CD4-positive, alpha-beta T cell (primary cell): ENCODE measurements around the gene TPCN2. TPM values are rescaled to one million over a fixed set of nuclear protein-coding genes. Genes with fewer than 3 reads are reported as not detected.

ENCODE experiments used
- ATAC-seq: fragments of 200-7000 bp; cut with Tn5 transposase; one replicate; pipeline ENCODE4 v1.10.0; 2022; ENCODE audit warnings: mild to moderate bottlenecking; ENCODE audit not compliant: poor library complexity
- CTCF ChIA-PET: fragments of 350-600 bp; sonication (Branson Sonifier 250); formaldehyde crosslinking; loops from one replicate; lab custom pipeline; 2021; ENCODE audit warnings: antibody characterized with exemption, inconsistent platforms; lab: Charles Lee
- POLR2A ChIA-PET: fragments of 350-600 bp; sonication (Branson Sonifier 250); formaldehyde crosslinking; loops from one replicate; lab custom pipeline; 2021; ENCODE audit warnings: antibody characterized with exemption, inconsistent platforms; lab: Charles Lee
- DNase-seq, 14 experiments: peaks; one replicate each; pipeline ENCODE4 v3.0.0-alpha.2; 2013 to 2020; ENCODE audit warnings: mixed read lengths in 2 of 14
- H3K27ac ChIP-seq, 2 donors: one replicate each; pipeline versions ENCODE4 v1.5.1 to v1.7.0; 2013; ENCODE audit warnings: low read length in 2 of 2, low read depth in 1 of 2, mild to moderate bottlenecking in 1 of 2
- H3K27me3 ChIP-seq, 2 experiments: 1 replicate in 1 of 2; 2 replicates in 1 of 2; pipeline versions ENCODE4 v1.6.1 to v1.7.0; 2013; ENCODE audit warnings: low read length in 2 of 2, control low read depth in 1 of 2, mild to moderate bottlenecking in 1 of 2, moderate library complexity in 1 of 2; ENCODE audit not compliant: insufficient read depth in 2 of 2, control insufficient read depth in 1 of 2
- H3K36me3 ChIP-seq: one replicate; pipeline ENCODE4 v1.6.1; 2013; ENCODE audit warnings: low read length, control low read depth; ENCODE audit not compliant: insufficient read depth
- H3K4me1 ChIP-seq: one replicate; pipeline ENCODE4 v1.6.1; 2013; ENCODE audit warnings: low read length, control low read depth; ENCODE audit not compliant: insufficient read depth
- H3K4me3 ChIP-seq: one replicate; pipeline ENCODE4 v1.5.1; 2013; ENCODE audit warnings: mild to moderate bottlenecking, low read length, moderate library complexity
- H3K9me3 ChIP-seq, 2 experiments: 1 replicate in 1 of 2; 2 replicates in 1 of 2; pipeline versions ENCODE4 v1.6.1 to v1.7.0; 2013; ENCODE audit warnings: low read length in 2 of 2, mild to moderate bottlenecking in 2 of 2, control low read depth in 1 of 2, moderate library complexity in 1 of 2; ENCODE audit not compliant: control insufficient read depth in 1 of 2, insufficient read depth in 1 of 2
- H3K27ac Mint-ChIP-seq: one replicate; pipeline ENCODE4 v1.8.0; 2020; ENCODE audit warnings: mixed read lengths
- H3K27me3 Mint-ChIP-seq: one replicate; pipeline ENCODE4 v1.8.0; 2021; ENCODE audit warnings: mixed read lengths
- H3K36me3 Mint-ChIP-seq: one replicate; pipeline ENCODE4 v1.8.0; 2021; ENCODE audit warnings: low read depth, mixed read lengths
- H3K4me1 Mint-ChIP-seq: one replicate; pipeline ENCODE4 v1.8.0; 2021; ENCODE audit warnings: low read depth, mixed read lengths
- H3K4me3 Mint-ChIP-seq: one replicate; pipeline ENCODE4 v1.8.0; 2020; ENCODE audit warnings: mild to moderate bottlenecking, mixed read lengths
- H3K9me3 Mint-ChIP-seq: one replicate; pipeline ENCODE4 v1.8.0; 2020; ENCODE audit warnings: mixed read lengths
- intact Hi-C, 2 experiments: fragments of 100-400 bp; cut with DNase I in 1 of 2; cut with micrococcal nuclease in 1 of 2; formaldehyde crosslinking; loops; one replicate each; pipeline versions ENCODE4 v1.15.1 to v1.9.0; 2023 to 2025; cut with DNase I, micrococcal nuclease
- total RNA-seq, 174 experiments: library from RNA in 2 of 174; stranded (reverse) in 2 of 174; gene quantifications; one replicate each; pipeline ENCODE4 v1.2.3 and lab custom pipeline; 2021 to 2026
- TF ChIP-seq, protein P1 (sequence below): fragments of 200-600 bp; IDR thresholded peaks from one replicate; pipeline ENCODE4 v1.8.0; 2022; ENCODE audit warnings: antibody characterized with exemption, mild to moderate bottlenecking

The TPCN2 gene
- total RNA-seq, 2 experiments from 2014 or later = 10.2 to 11.5 TPM

DNA sequence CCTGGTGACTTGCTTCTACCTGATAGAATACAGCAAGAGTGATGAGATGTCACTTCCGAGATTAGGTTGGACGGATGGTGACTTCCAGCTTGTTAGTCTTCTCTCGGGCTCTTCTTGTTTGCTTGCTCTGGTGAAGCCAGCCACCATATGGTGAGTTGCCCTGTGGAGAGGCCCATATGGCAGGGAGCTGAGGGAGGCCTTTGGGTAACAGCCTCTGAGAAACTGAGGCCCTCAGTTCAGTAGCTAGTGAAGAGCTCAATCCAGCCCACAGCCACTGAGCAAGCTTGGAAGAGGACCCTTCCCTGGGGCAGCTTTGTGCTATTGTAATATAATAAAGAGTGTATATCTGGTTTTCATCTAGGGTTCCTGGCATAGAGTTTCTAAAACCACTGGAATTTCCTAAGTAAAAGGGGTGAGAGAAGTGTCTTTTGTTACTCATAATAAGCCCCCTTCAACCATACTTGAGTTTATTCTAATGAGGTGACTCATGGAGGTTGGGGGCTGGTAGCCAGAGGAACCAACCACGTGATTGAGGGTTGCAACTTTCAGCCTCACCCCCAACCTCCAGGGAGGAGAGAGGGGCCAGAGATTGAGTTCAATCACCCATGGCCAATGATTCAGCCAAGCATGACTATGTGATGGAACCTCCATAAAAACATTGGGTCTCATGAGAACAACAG is 8.0 kb upstream of the TPCN2 start:
- H3K27ac Mint-ChIP-seq = no peak overlapping the region

DNA sequence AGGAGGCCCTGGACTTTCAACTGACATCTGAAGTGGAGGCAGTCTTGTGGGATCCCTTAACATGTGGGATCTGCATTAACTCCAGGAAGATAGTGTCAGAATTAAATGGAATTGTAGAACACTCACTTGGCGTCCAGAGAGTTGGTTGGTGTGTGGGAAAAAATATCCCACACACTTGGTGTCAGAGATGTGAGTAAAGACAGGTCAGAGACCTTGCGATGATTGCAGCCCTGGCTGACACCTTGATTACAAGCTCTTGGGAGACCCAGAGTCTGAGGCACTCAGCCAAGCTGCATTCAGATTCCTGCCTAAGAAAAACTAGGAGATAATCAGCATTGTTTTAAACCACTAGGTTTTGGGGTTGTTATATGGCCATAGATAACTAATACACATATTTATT is 7.2 kb upstream of the TPCN2 start:
- H3K4me1 ChIP-seq = no peaks in the 10 kb centered on the region
- DNase-seq (no peak), ATAC-seq (no peak)
- no peaks in the 10 kb centered on the region for H3K36me3 ChIP-seq
- CTCF ChIA-PET = no interaction called here
- Mint-ChIP-seq H3K27me3 (peaks cover 5% of the 10 kb centered on the region), H3K36me3 (no peaks in the 10 kb centered on the region), H3K4me3 (no peak overlapping the region), H3K27ac (no peak overlapping the region), H3K9me3 (no peaks in the 10 kb centered on the region), H3K4me1 (no peaks in the 10 kb centered on the region)
- TF ChIP-seq, protein P1, sequence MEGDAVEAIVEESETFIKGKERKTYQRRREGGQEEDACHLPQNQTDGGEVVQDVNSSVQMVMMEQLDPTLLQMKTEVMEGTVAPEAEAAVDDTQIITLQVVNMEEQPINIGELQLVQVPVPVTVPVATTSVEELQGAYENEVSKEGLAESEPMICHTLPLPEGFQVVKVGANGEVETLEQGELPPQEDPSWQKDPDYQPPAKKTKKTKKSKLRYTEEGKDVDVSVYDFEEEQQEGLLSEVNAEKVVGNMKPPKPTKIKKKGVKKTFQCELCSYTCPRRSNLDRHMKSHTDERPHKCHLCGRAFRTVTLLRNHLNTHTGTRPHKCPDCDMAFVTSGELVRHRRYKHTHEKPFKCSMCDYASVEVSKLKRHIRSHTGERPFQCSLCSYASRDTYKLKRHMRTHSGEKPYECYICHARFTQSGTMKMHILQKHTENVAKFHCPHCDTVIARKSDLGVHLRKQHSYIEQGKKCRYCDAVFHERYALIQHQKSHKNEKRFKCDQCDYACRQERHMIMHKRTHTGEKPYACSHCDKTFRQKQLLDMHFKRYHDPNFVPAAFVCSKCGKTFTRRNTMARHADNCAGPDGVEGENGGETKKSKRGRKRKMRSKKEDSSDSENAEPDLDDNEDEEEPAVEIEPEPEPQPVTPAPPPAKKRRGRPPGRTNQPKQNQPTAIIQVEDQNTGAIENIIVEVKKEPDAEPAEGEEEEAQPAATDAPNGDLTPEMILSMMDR = no peak
- H3K4me3 ChIP-seq = no peak overlapping the region
- H3K27ac ChIP-seq = no peak overlapping the region
- no peaks in the 10 kb centered on the region for H3K9me3 ChIP-seq
- intact Hi-C loops = no loop called here
- no peaks in the 10 kb centered on the region for H3K27me3 ChIP-seq
- POLR2A ChIA-PET = no interaction called here

More for the DNA sequence above, 8.0 kb upstream of the TPCN2 start:
- no peak overlapping the region for H3K4me3 Mint-ChIP-seq
- no peaks in the 10 kb centered on the region for H3K9me3 Mint-ChIP-seq
- intact Hi-C loops = no loop called here
- H3K36me3 ChIP-seq = no peaks in the 10 kb centered on the region
- no peak for ATAC-seq
- CTCF ChIA-PET = no interaction called here
- no peaks in the 10 kb centered on the region for H3K36me3 Mint-ChIP-seq
- POLR2A ChIA-PET = no interaction called here
- TF ChIP-seq, protein P1 = no peak
- no peak overlapping the region for H3K4me3 ChIP-seq
- peak in 2 of 14 experiments; percentile 37 to 54 for DNase-seq
- no peaks in the 10 kb centered on the region for H3K9me3 ChIP-seq
- no peaks in the 10 kb centered on the region for H3K4me1 Mint-ChIP-seq
- no peaks in the 10 kb centered on the region for H3K4me1 ChIP-seq
- no peak overlapping the region for H3K27ac ChIP-seq
- H3K27me3 ChIP-seq = no peaks in the 10 kb centered on the region
- H3K27me3 Mint-ChIP-seq = peaks cover 9% of the 10 kb centered on the region

DNA sequence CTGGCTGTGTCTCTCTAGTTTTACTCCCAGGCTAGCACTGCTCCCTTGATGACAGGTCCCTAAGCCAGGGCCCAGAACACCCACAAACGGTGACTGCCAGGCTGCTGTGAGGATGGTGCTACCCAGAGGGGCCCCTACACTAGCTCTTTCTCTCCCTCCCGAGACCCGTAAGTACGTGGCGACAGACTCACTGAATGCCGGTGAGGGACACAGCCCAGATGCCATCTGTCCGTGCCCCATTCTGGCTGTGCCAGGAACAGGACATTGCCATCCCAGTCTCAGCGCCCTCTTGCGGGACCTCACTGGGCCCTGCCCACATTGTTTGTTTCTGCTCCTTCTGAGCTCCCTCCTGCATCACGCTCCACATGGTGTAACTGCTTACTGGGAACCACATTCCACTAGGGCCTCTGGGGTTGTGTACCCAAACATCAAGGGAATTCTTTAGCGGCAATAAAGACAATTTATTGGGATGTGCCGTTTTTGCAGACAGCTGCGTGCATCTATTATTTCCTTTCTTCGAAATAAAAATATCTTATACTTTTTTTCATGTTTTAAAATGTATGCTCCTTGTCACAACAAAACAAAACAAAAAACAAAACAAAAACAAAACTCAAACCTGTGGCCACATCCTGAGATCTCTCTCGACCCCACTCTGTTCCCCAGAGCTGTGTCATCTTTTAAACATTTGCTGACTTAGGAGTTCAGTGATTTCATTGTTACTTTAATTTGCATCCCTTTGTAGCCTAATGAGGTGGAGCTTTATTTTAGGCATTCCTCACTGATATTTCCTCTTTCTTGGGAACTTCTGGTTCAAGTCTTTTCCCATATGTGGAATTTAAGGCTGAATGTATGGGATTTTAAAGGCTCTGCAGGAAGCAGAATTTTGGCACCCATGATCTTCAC is 4.4 kb upstream of the TPCN2 start:
- DNase-seq = peak in 5 of 14 experiments; percentile 10 to 52 (median 32)
- H3K4me3 Mint-ChIP-seq = no peak overlapping the region
- Histone ChIP-seq H3K27me3 (no peaks in the 10 kb centered on the region), H3K4me1 (peaks cover 12% of the 10 kb centered on the region), H3K9me3 (no peaks in the 10 kb centered on the region), H3K27ac (no peak overlapping the region), H3K4me3 (no peak overlapping the region), H3K36me3 (no peaks in the 10 kb centered on the region)
- no peaks in the 10 kb centered on the region for H3K9me3 Mint-ChIP-seq
- no peaks in the 10 kb centered on the region for H3K36me3 Mint-ChIP-seq
- ChIA-PET CTCF (no interaction called here), POLR2A (no interaction called here)
- H3K27ac Mint-ChIP-seq = no peak overlapping the region
- TF ChIP-seq, protein P1 = no peak
- H3K4me1 Mint-ChIP-seq = peaks cover 13% of the 10 kb centered on the region
- ATAC-seq = no peak
- H3K27me3 Mint-ChIP-seq = peaks cover 5% of the 10 kb centered on the region
- intact Hi-C loops = loop anchor here in 1 of 2 experiments (5.0 kb wide), 4 partner anchors 142 to 628 kb away; partner anchors contain the start of genes CPT1A, IGHMBP2, MRPL21 and TESMIN
